Small intestine (tissue), 7 donors: ENCODE data around the gene COL16A1. TPM values are rescaled to one million over a fixed set of nuclear protein-coding genes. Genes with fewer than 3 reads are reported as not detected.
A peak's percentile ranks its signal among the peaks of the same experiment; 100 is the strongest.

Experiments used
- DNase-seq, 2 donors: peaks; one replicate each; pipeline versions ENCODE4 v3.0.0 to v3.0.0-alpha.2; 2013
- FAIRE-seq: peaks from 2 replicates; lab custom pipeline; 2012; peaks lifted over from hg19 to GRCh38; lab: Jason Lieb, UNC
- H3K27ac ChIP-seq, 3 donors: one replicate each; pipeline ENCODE4 v1.5.1; 2013; ENCODE audit warnings: low read length in 2 of 3, mild to moderate bottlenecking in 2 of 3, control low read depth in 1 of 3, inconsistent platforms in 1 of 3, low read depth in 1 of 3, moderate library complexity in 1 of 3
- H3K27me3 ChIP-seq, 3 donors: one replicate each; pipeline ENCODE4 v1.6.1; 2013; ENCODE audit warnings: low read length in 3 of 3, inconsistent platforms in 1 of 3; ENCODE audit not compliant: control insufficient read depth in 3 of 3, insufficient read depth in 3 of 3
- H3K36me3 ChIP-seq, 3 donors: one replicate each; pipeline ENCODE4 v1.6.1; 2013; ENCODE audit warnings: low read length in 3 of 3, inconsistent platforms in 1 of 3, low read depth in 1 of 3, mild to moderate bottlenecking in 1 of 3, moderate library complexity in 1 of 3; ENCODE audit not compliant: control insufficient read depth in 3 of 3, insufficient read depth in 2 of 3
- H3K4me1 ChIP-seq, 3 donors: one replicate each; pipeline ENCODE4 v1.6.1; 2013; ENCODE audit warnings: low read length in 2 of 3, inconsistent platforms in 1 of 3, low read depth in 1 of 3, mild to moderate bottlenecking in 1 of 3, moderate library complexity in 1 of 3; ENCODE audit not compliant: control insufficient read depth in 3 of 3, insufficient read depth in 2 of 3
- H3K4me3 ChIP-seq, 3 donors: one replicate each; pipeline ENCODE4 v1.5.1; 2013; ENCODE audit warnings: low read length in 3 of 3, control low read depth in 1 of 3, inconsistent platforms in 1 of 3, low read depth in 1 of 3, mild to moderate bottlenecking in 1 of 3, moderate library complexity in 1 of 3
- H3K9me3 ChIP-seq, 2 donors: one replicate each; pipeline ENCODE4 v1.6.1; 2013; ENCODE audit warnings: low read depth in 1 of 2, low read length in 1 of 2; ENCODE audit not compliant: control insufficient read depth in 2 of 2, insufficient read depth in 1 of 2
- WGBS, 3 donors: extraction: QIAGEN DNeasy Blood & Tissue Kit; methylation state at CpG; one replicate each; pipeline ENCODE4 v1.1.7; 2013; 5-methylcytosine and 5-hydroxymethylcytosine counted together
- polyA plus RNA-seq, 4 donors: library from polyadenylated mRNA; stranded (reverse) in 3 of 4; unstranded in 1 of 4; fragments of 200-250 nt in 3 of 4; fragments of 120-200 nt in 1 of 4; gene quantifications; one replicate each; pipeline versions ENCODE4 v1.2.1 to v1.2.3, GENCODE V29; 2013
- donor health status: healthy with polysubstance abuse.
- donor health status: control.
- donor health status: control.
- donor health status: Bipolar disorder and iron deficiency.
- donor health status: healthy.

The COL16A1 gene
- polyA plus RNA-seq, 4 donors: 12.3 to 124 (median 16.7) TPM

DNA sequence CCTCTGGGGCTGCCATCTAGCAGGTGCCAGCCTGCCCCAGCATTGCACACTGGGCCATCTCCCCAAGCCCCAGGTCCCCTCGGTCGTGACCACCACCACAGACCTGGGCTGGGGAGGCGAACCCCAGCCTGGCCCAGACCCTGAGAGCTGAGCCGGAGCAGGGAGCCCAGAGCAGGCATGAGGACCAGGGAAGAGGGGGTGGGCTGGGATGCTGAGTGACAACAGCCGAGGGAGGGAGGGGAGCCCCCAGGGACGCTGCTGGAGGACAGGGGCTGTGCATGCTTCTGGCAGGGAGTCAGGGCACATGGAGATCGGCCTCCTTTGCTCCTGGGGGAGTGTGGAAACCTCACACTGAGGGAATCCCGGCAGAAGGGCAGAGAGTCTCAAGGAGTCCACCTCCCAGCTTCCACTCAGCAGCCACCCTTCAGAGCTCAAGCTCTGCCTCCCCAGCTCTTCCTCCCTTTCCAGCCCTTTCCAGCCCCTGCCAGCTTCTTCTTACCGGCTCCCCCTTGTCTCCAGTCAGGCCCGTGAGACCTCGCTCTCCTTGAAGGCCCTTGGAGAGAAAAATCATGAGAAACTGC is 35.4 kb downstream of the COL16A1 start:
- Histone ChIP-seq H3K4me3 (no peak overlapping the region), H3K9me3 (no peaks in the 10 kb centered on the region), H3K4me1 (peaks cover 2 to 62% (median 4%) of the 10 kb centered on the region in 3 donors), H3K36me3 (peaks cover 0 to 70% (median 0%) of the 10 kb centered on the region in 3 donors), H3K27ac (peak overlapping the region in 1 of 3 donors; percentile 95), H3K27me3 (no peaks in the 10 kb centered on the region)
- DNase-seq: no peak
- no peak for FAIRE-seq
- WGBS, 3 donors: 83 to 88% (median 86%) methylated on average over 8 to 11 of the region's 11 CpGs

GRCh38 chr1:31667065-31667785 is 36.6 kb downstream of the COL16A1 start:
- H3K9me3 ChIP-seq: no peaks in the 10 kb centered on the region
- 74 to 82% (median 81%) methylated on average over 19 of the region's 19 CpGs for WGBS, 3 donors
- no peak for FAIRE-seq
- H3K4me3 ChIP-seq: no peak overlapping the region
- peaks cover 2 to 62% (median 4%) of the 10 kb centered on the region in 3 donors for H3K4me1 ChIP-seq
- no peak for DNase-seq
- H3K27ac ChIP-seq: peak overlapping the region; percentile 55 to 92 (median 71)
- H3K36me3 ChIP-seq: peaks cover 0 to 70% (median 0%) of the 10 kb centered on the region in 3 donors
- H3K27me3 ChIP-seq: no peaks in the 10 kb centered on the region

DNA sequence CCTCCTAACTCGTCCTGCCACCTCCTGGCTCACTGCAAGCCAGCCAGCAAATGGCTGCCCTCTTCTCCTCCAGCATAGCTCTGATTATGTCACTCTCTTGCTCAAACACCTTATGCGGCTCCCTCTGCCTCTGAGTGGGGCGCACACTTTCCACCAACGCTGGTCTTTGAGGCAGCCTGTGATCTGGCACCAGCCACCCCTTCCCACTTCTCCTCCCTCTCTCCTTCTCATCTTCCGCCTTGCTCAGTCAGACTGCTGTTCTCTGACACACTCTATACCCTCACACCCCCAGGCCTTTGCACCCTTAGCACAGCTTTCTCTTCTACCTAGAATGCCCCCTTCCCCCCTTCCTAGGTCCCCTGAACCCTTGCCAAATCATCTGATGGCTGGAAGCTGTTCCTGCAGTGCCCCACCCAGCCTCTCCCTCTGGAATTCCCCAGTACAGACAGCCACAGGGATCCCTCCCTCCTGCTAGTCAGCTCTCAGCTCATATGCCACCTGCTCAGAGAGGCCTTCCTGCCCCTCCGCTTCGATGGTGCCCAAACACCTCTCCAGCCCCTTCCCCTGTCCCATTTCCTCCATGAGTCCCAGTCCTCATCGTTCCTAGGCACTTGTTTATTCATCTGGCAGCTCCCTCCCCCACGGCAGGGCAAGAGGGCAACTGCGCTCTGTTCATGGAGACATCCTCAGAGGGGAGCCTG is 37.4 kb downstream of the COL16A1 start:
- H3K4me3 ChIP-seq: no peak overlapping the region
- peaks cover 2 to 58% (median 4%) of the 10 kb centered on the region in 3 donors for H3K4me1 ChIP-seq
- DNase-seq (peak; percentile 94 to 97), FAIRE-seq (no peak)
- 26 to 43% (median 37%) methylated on average over 9 to 10 of the region's 10 CpGs for WGBS, 3 donors
- no peaks in the 10 kb centered on the region for H3K9me3 ChIP-seq
- peak overlapping the region; percentile 55 to 92 (median 71) for H3K27ac ChIP-seq
- no peaks in the 10 kb centered on the region for H3K27me3 ChIP-seq
- H3K36me3 ChIP-seq: peaks cover 0 to 69% (median 0%) of the 10 kb centered on the region in 3 donors

DNA sequence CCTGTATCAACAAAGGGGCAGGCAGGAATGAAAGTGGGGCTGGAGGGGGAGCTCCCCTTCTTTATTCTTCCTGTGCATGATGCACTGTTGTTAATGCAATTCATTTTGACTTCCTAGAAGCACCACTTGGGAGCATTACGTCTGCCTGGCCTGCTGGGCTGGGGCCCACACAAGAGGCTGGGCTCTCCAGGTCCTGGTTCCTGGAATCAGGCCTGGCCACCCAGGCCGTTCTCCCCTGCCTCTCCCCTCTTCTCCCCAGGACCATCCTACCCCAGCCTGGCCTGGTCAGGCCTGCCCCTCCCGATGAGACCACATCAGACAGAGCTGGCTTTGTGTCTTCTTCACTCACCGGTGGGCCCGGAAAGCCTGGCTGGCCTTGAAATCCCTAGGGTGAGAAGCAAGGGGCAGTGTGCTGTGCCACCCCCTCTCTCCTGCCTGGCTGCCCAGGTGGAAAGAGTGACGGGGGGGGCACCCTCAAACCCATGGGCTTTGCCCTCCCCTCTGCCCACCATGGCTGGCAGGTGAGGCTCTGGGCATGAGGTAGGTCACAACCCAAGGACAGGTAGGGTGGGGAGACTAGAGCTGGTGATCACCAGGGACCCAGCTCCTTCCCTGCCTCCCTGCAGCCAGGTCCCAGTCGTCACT is 38.5 kb downstream of the COL16A1 start:
- Histone ChIP-seq H3K4me1 (peaks cover 2 to 48% (median 2%) of the 10 kb centered on the region in 3 donors), H3K27ac (peak overlapping the region in 1 of 3 donors; percentile 92), H3K36me3 (peaks cover 0 to 70% (median 0%) of the 10 kb centered on the region in 3 donors), H3K4me3 (no peak overlapping the region), H3K9me3 (no peaks in the 10 kb centered on the region), H3K27me3 (no peaks in the 10 kb centered on the region)
- 71 to 85% (median 83%) methylated on average over 7 of the region's 7 CpGs for WGBS, 3 donors
- FAIRE-seq: no peak
- DNase-seq: no peak

- 81 to 86% (median 83%) methylated on average over 9 of the region's 9 CpGs for WGBS, 3 donors
- no peak for FAIRE-seq
- H3K36me3 ChIP-seq: peaks cover 0 to 74% (median 0%) of the 10 kb centered on the region in 3 donors
These were observed 39.3 kb downstream of the COL16A1 start for GRCh38 chr1:31664528-31664927.

DNA sequence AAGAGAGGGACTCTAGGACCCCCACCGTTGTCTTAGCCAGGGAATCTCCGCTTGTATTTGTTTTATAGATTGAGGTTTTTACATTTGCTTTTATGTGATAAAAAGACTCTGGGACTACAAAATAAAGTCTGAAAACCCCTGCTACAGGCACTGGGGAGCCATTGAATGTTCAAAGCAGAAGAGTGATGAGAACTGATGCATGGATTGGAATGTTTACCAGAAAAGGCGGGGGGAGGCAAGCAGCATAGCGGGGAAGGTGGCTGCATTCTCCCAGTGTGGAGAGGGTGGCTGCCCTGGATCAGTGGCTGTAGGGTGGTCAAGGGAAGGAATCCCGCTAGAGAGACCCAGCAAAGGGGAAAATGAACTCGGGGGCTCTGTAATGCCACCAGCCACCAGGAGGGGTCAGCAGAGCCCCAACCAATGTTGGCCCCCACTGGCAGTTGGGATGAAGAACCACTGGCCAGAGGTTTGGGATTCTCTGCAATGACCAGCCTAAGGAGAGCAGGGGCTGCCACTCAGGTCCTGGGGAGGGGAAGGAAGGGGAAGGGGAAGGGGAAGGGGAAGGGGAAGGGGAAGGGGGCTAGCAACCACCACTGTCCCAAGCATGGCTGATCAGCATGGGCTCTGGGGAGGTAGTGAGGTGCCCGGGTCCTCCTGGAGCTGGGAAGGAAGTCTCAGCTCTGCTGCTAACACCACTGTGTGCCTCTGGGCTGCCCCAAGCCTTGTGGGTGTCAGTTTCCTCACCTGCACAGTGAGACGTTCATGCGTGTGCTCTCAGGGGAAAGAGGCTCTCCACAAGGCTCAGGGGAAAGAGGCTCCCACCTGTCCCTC is 40.0 kb downstream of the COL16A1 start:
- Histone ChIP-seq H3K4me1 (peaks cover 0 to 33% (median 2%) of the 10 kb centered on the region in 3 donors), H3K4me3 (no peak overlapping the region), H3K27ac (no peak overlapping the region), H3K36me3 (peaks cover 0 to 77% (median 0%) of the 10 kb centered on the region in 3 donors), H3K9me3 (no peaks in the 10 kb centered on the region), H3K27me3 (no peaks in the 10 kb centered on the region)
- FAIRE-seq (no peak), DNase-seq (peak; percentile 51 to 67)
- 38 to 55% (median 48%) methylated on average over 7 to 9 of the region's 9 CpGs for WGBS, 3 donors

More at GRCh38 chr1:31664528-31664927, 39.3 kb downstream of the COL16A1 start:
- Histone ChIP-seq H3K9me3 (no peaks in the 10 kb centered on the region), H3K4me1 (peaks cover 0 to 40% (median 2%) of the 10 kb centered on the region in 3 donors), H3K4me3 (no peak overlapping the region), H3K27me3 (no peaks in the 10 kb centered on the region), H3K27ac (no peak overlapping the region)
- no peak for DNase-seq

- 42 to 75% (median 64%) methylated on average over 9 to 12 of the region's 12 CpGs for WGBS, 3 donors
- no peak for FAIRE-seq
- H3K4me1 ChIP-seq: peaks cover 0 to 23% (median 2%) of the 10 kb centered on the region in 3 donors
- no peak for DNase-seq
- no peaks in the 10 kb centered on the region for H3K27me3 ChIP-seq
- peaks cover 0 to 80% (median 0%) of the 10 kb centered on the region in 3 donors for H3K36me3 ChIP-seq
- no peaks in the 10 kb centered on the region for H3K9me3 ChIP-seq
- H3K4me3 ChIP-seq: no peak overlapping the region
- H3K27ac ChIP-seq: no peak overlapping the region
These were observed 41.4 kb downstream of the COL16A1 start for GRCh38 chr1:31662463-31662862.
